ENCODE data around the gene LSM5. TPM values are rescaled to one million over a fixed set of nuclear protein-coding genes. Genes with fewer than 3 reads are reported as not detected.

LSM5 gene
- total RNA-seq, 1 experiment from 2014 or later: 108 TPM

DNA sequence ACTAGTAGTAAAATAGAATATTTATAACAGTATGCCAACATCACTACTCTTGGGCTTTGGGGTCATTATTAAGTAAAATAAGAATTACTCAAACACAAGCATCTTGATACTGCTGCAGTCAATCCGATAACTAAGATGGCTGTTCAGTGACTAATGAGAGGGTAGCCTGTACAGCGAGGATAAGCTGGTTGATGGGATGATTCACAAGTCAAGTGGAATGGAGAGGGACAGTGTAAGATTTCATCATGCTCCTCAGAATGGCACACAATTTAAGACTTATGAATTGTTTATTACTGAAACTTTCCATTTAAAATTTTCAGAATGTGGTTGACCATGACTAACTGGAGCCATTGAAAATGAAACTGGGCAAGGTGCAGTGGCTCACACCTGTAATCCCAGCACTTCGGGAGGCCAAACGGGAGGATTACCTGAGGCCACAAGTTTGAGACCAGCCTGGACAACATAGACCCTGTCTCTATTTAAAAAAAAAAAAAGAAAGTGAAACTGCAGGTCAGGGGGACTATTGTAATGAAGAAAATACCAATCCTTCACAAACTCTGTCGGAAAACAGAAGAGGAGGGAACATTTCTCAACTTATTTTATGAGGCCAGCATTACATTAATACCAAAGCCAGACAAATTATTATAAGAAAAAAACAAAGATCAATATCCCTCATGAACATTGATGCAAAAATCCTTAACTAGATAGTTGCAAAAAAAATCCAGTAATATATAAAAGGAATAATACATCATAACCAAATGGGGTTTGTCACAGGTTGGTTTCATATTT, 16.3 kb upstream of the LSM5 start:
- TF ChIP-seq, protein P1, sequence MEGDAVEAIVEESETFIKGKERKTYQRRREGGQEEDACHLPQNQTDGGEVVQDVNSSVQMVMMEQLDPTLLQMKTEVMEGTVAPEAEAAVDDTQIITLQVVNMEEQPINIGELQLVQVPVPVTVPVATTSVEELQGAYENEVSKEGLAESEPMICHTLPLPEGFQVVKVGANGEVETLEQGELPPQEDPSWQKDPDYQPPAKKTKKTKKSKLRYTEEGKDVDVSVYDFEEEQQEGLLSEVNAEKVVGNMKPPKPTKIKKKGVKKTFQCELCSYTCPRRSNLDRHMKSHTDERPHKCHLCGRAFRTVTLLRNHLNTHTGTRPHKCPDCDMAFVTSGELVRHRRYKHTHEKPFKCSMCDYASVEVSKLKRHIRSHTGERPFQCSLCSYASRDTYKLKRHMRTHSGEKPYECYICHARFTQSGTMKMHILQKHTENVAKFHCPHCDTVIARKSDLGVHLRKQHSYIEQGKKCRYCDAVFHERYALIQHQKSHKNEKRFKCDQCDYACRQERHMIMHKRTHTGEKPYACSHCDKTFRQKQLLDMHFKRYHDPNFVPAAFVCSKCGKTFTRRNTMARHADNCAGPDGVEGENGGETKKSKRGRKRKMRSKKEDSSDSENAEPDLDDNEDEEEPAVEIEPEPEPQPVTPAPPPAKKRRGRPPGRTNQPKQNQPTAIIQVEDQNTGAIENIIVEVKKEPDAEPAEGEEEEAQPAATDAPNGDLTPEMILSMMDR (conservative IDR thresholded peaks at IDR 0.05): no peak
- Histone ChIP-seq H2BK12ac (ENCODE audit: insufficient read length, low read depth, low read length) (no peak overlapping the region), H3K79me2 (ENCODE audit: insufficient read depth, low read length) (peaks cover 22% of the 10 kb centered on the region; the same call in 1 of the 2 replicates), H3K79me1 (ENCODE audit: insufficient read depth, low read depth, low read length, poor library complexity, severe bottlenecking) (peaks cover 7% of the 10 kb centered on the region), H2BK5ac (ENCODE audit: insufficient read length, low read length) (no peak overlapping the region), H3T11ph (ENCODE audit: low read length) (no peak overlapping the region), H3K4me2 (ENCODE audit: insufficient read depth, insufficient read length, low read length) (no peak overlapping the region), H3K23ac (ENCODE audit: insufficient read length, low read depth, low read length) (no peak overlapping the region), H3K27me3 (ENCODE audit: insufficient read depth, low read length) (no peaks in the 10 kb centered on the region), H4K8ac (replicated peaks; ENCODE audit: insufficient read length, low read depth, low read length) (no peak overlapping the region), H2AK5ac (ENCODE audit: insufficient read length, low read length) (no peak overlapping the region), H3K4me1 (ENCODE audit: insufficient read depth, low read length) (no peaks in the 10 kb centered on the region), H4K5ac (ENCODE audit: insufficient read length, low read depth, low read length) (no peak overlapping the region), H2BK120ac (ENCODE audit: low read depth, low read length, poor library complexity, severe bottlenecking) (no peak overlapping the region), H2AFZ (ENCODE audit: low read length) (no peak overlapping the region), H3K14ac (ENCODE audit: insufficient read depth, low read length) (no peak overlapping the region), H4K20me1 (ENCODE audit: control insufficient read depth, insufficient read depth, insufficient read length) (no peaks in the 10 kb centered on the region), H2BK20ac (ENCODE audit: low read depth, low read length, poor library complexity, severe bottlenecking) (no peak overlapping the region), H3K23me2 (ENCODE audit: insufficient read length, low read depth, low read length, poor library complexity, severe bottlenecking) (no peaks in the 10 kb centered on the region), H3K56ac (ENCODE audit: insufficient read length, low read depth, low read length) (no peak overlapping the region), H3K18ac (ENCODE audit: insufficient read length, low read depth, low read length) (no peak overlapping the region), H3K27ac (ENCODE audit: insufficient read length, low read depth, low read length) (no peak overlapping the region), H3K9me3 (ENCODE audit: control insufficient read depth, low read depth, low read length) (no peaks in the 10 kb centered on the region), H4K91ac (ENCODE audit: insufficient read length, low read depth, low read length) (no peak overlapping the region), H2BK15ac (ENCODE audit: low read depth, low read length) (no peak overlapping the region), H3K4ac (ENCODE audit: low read depth, low read length) (no peak overlapping the region), H3K9ac (ENCODE audit: extremely low read depth, insufficient read length, low read length) (no peak overlapping the region)
- Mint-ChIP-seq H3K27ac (no peak overlapping the region), H3K36me3 (ENCODE audit: insufficient read depth in 1 of 3, low read depth in 3 of 3) (peaks cover 23 to 48% (median 40%) of the 10 kb centered on the region in 3 experiments), H3K27me3 (ENCODE audit: low read depth) (no peaks in the 10 kb centered on the region), H3K4me3 (no peak overlapping the region), H3K4me1 (peaks cover 11 to 12% of the 10 kb centered on the region in 2 experiments), H3K9me3 (peaks cover 0 to 18% of the 10 kb centered on the region in 2 experiments; a peak in 3 of 5 replicates)
- no peak for DNase-seq
- WGBS (ENCODE audit: extremely low coverage, insufficient read length, low lambda C conversion rate): no CpG with 5 or more reads among the region's 5 CpGs

All from H9 (cell line).